ENCODE measurements around the gene CCDC138. TPM values are rescaled to one million over a fixed set of nuclear protein-coding genes. Genes with fewer than 3 reads are reported as not detected.

The CCDC138 gene
- total RNA-seq, 2 experiments from 2014 or later = 4.7 to 5.8 TPM

DNA sequence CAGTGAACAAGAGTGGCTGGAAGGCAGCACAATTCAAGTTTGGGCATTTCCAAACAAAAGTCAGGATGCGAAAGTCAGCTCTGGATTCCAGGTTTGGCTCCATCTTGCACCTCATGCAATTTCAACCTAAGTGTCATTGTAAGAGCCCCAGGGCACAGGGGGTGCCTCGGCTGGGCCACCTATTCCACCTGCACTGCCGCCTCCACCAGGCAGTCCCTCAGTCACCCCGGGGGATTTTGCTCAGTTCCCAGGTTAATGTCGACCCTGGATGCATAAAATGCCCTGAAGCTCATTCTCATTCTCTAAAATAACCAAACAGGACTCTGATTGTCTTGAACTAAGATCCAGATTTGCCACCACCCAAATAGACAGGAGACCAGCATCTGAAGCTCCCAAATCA lies 124.8 kb downstream of the CCDC138 start:
- POLR2A ChIA-PET = no interaction called here
- H3K4me3 Mint-ChIP-seq = no peak overlapping the region
- peaks cover 9% of the 10 kb centered on the region for H3K36me3 ChIP-seq (ENCODE audit: insufficient read depth, low read length)
- TF ChIP-seq, protein P1, sequence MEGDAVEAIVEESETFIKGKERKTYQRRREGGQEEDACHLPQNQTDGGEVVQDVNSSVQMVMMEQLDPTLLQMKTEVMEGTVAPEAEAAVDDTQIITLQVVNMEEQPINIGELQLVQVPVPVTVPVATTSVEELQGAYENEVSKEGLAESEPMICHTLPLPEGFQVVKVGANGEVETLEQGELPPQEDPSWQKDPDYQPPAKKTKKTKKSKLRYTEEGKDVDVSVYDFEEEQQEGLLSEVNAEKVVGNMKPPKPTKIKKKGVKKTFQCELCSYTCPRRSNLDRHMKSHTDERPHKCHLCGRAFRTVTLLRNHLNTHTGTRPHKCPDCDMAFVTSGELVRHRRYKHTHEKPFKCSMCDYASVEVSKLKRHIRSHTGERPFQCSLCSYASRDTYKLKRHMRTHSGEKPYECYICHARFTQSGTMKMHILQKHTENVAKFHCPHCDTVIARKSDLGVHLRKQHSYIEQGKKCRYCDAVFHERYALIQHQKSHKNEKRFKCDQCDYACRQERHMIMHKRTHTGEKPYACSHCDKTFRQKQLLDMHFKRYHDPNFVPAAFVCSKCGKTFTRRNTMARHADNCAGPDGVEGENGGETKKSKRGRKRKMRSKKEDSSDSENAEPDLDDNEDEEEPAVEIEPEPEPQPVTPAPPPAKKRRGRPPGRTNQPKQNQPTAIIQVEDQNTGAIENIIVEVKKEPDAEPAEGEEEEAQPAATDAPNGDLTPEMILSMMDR (IDR thresholded peaks at IDR 0.05) = no peak
- no peaks in the 10 kb centered on the region for H3K4me1 Mint-ChIP-seq (ENCODE audit: low read depth)
- H3K4me3 ChIP-seq (ENCODE audit: low read length) = no peak overlapping the region
- H3K36me3 Mint-ChIP-seq (ENCODE audit: low read depth) = peaks cover 68% of the 10 kb centered on the region
- DNase-seq (peak in 1 of 14 experiments; percentile 6), ATAC-seq (ENCODE audit: poor library complexity) (no peak)
- H3K9me3 ChIP-seq (ENCODE audit: control insufficient read depth in 1 of 2, insufficient read depth in 1 of 2, low read length in 2 of 2) = no peaks in the 10 kb centered on the region
- CTCF ChIA-PET = no interaction called here
- no peaks in the 10 kb centered on the region for H3K9me3 Mint-ChIP-seq
- no peak overlapping the region for H3K27ac ChIP-seq (ENCODE audit: low read depth in 1 of 2, low read length in 2 of 2)
- H3K4me1 ChIP-seq (ENCODE audit: insufficient read depth, low read length) = no peaks in the 10 kb centered on the region
- no peak overlapping the region for H3K27ac Mint-ChIP-seq
- intact Hi-C loops (cut with DNase I, micrococcal nuclease) = no loop called here
- no peaks in the 10 kb centered on the region for H3K27me3 ChIP-seq (ENCODE audit: control insufficient read depth in 1 of 2, insufficient read depth in 2 of 2, low read length in 2 of 2)
- no peaks in the 10 kb centered on the region for H3K27me3 Mint-ChIP-seq

DNA sequence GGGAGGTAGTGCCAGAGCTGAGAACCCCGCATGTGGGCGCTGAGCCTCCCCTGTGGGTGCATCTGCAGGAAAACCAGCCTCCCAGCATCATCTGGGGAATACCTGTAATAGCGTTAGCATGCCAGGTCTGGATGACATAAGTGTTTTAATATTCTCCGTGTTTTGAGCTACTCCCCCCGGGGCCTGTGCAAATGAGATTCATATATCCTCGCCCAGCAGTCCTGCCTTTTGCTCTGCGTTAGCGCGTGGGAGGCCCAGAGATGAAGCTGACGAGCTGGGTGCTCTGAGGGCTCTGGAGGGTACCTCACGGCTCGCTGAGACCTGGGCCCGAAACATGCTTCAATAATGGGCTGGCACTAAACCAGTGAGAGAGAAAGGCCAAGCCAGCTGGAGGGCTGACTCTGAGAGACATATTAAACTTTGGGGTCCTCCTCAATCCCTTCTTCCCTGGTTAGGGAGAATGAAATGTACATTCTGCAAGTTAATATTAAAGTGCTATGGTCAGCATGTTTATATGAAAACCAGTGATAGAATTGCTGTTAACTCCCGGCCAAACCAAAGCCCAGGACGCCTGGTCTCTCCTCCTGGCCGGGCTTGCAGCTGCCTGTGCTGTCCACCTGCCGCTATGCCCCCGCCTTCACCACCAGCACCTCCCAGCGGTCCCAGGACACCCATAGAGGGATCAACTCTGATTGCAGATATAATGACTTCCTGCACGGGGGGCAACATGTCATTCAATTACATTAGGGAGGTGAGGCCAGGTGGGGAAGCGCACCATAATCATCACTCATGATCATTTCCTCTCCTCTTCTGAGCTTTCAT lies 125.4 kb downstream of the CCDC138 start:
- intact Hi-C loops (cut with DNase I, micrococcal nuclease) = no loop called here
- no peaks in the 10 kb centered on the region for H3K27me3 Mint-ChIP-seq
- TF ChIP-seq, protein P1 (IDR thresholded peaks at IDR 0.05) = no peak
- Histone ChIP-seq H3K36me3 (ENCODE audit: insufficient read depth, low read length) (peaks cover 7% of the 10 kb centered on the region), H3K27ac (ENCODE audit: low read depth in 1 of 2, low read length in 2 of 2) (no peak overlapping the region), H3K27me3 (ENCODE audit: control insufficient read depth in 1 of 2, insufficient read depth in 2 of 2, low read length in 2 of 2) (no peaks in the 10 kb centered on the region), H3K4me1 (ENCODE audit: insufficient read depth, low read length) (no peaks in the 10 kb centered on the region), H3K4me3 (ENCODE audit: low read length) (no peak overlapping the region), H3K9me3 (ENCODE audit: control insufficient read depth in 1 of 2, insufficient read depth in 1 of 2, low read length in 2 of 2) (no peaks in the 10 kb centered on the region)
- no peaks in the 10 kb centered on the region for H3K9me3 Mint-ChIP-seq
- ATAC-seq (ENCODE audit: poor library complexity) = no peak
- H3K4me1 Mint-ChIP-seq (ENCODE audit: low read depth) = peaks cover 3% of the 10 kb centered on the region
- no peak overlapping the region for H3K4me3 Mint-ChIP-seq
- CTCF ChIA-PET = no interaction called here
- peak in 1 of 14 experiments; percentile 19 for DNase-seq
- no peak overlapping the region for H3K27ac Mint-ChIP-seq
- peaks cover 66% of the 10 kb centered on the region for H3K36me3 Mint-ChIP-seq (ENCODE audit: low read depth)
- POLR2A ChIA-PET = no interaction called here

DNA sequence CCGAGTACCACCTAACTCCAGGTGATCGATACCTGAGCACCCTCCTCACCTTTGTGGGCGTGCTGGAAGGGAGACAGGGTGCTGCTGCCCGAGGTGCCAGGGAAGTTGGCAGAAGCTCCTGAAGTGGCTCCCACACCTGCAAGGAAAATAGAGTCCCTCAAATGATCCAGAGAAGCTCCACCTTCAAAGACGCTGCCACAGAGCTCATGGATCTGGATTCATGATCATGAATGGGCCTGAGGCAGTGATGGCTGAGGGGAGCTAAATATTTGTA lies 126.0 kb downstream of the CCDC138 start:
- peaks cover 66% of the 10 kb centered on the region for H3K36me3 Mint-ChIP-seq (ENCODE audit: low read depth)
- H3K4me3 Mint-ChIP-seq = no peak overlapping the region
- peaks cover 7% of the 10 kb centered on the region for H3K36me3 ChIP-seq (ENCODE audit: insufficient read depth, low read length)
- H3K4me3 ChIP-seq (ENCODE audit: low read length) = no peak overlapping the region
- no peaks in the 10 kb centered on the region for H3K27me3 Mint-ChIP-seq
- no peak overlapping the region for H3K27ac ChIP-seq (ENCODE audit: low read depth in 1 of 2, low read length in 2 of 2)
- DNase-seq (peak in 1 of 14 experiments; percentile 22), ATAC-seq (ENCODE audit: poor library complexity) (no peak)
- CTCF ChIA-PET = no interaction called here
- no peaks in the 10 kb centered on the region for H3K4me1 ChIP-seq (ENCODE audit: insufficient read depth, low read length)
- no peaks in the 10 kb centered on the region for H3K27me3 ChIP-seq (ENCODE audit: control insufficient read depth in 1 of 2, insufficient read depth in 2 of 2, low read length in 2 of 2)
- POLR2A ChIA-PET = no interaction called here
- intact Hi-C loops (cut with DNase I, micrococcal nuclease) = no loop called here
- H3K9me3 ChIP-seq (ENCODE audit: control insufficient read depth in 1 of 2, insufficient read depth in 1 of 2, low read length in 2 of 2) = no peaks in the 10 kb centered on the region
- H3K4me1 Mint-ChIP-seq (ENCODE audit: low read depth) = peaks cover 8% of the 10 kb centered on the region
- no peak overlapping the region for H3K27ac Mint-ChIP-seq
- TF ChIP-seq, protein P1 (IDR thresholded peaks at IDR 0.05) = no peak
- no peaks in the 10 kb centered on the region for H3K9me3 Mint-ChIP-seq

Data from CD4-positive, alpha-beta T cell (primary cell).